Suprapubic skin (tissue), 4 donors: ENCODE measurements around the gene TAF3.

Source experiments
- CTCF ChIP-seq, 2 donors: fragments of 200-600 bp in 1 of 2; fragments of 450-650 bp in 1 of 2; sonication (generic) in 1 of 2; IDR thresholded peaks; one replicate each; pipeline ENCODE4 v1.5.1; 2016 to 2019; ENCODE audit warnings: antibody characterized with exemption in 2 of 2, mild to moderate bottlenecking in 1 of 2, moderate library complexity in 1 of 2
- EP300 ChIP-seq: sonication (generic); formaldehyde crosslinking; IDR thresholded peaks from one replicate; pipeline ENCODE4 v1.6.1; 2017; ENCODE audit warnings: antibody characterized with exemption
- POLR2A ChIP-seq, 2 donors: fragments of 450-650 bp; IDR thresholded peaks; one replicate each; pipeline ENCODE4 v1.6.1; 2017; ENCODE audit warnings: antibody characterized with exemption in 2 of 2, mild to moderate bottlenecking in 2 of 2, moderate library complexity in 2 of 2
- POLR2AphosphoS5 ChIP-seq, 3 donors: sonication (generic); formaldehyde crosslinking; IDR thresholded peaks; one replicate each; pipeline ENCODE4 v1.6.1; 2017; ENCODE audit warnings: antibody characterized with exemption in 3 of 3

GRCh38 chr10:7956508-7956907 is 138.2 kb downstream of the TAF3 start:
- TF ChIP-seq POLR2AphosphoS5 (IDR thresholded peaks at IDR 0.05) (no peak), POLR2A (IDR thresholded peaks at IDR 0.05) (no peak), CTCF (IDR thresholded peaks at IDR 0.05) (no peak), EP300 (no peak)
